Forelimb muscle (tissue), 1 donor: ENCODE data around the gene ARID5A. TPM values are rescaled to one million over a fixed set of nuclear protein-coding genes. Genes with fewer than 3 reads are reported as not detected.
"Not testable (repeated sequence)": the region's sequence is repeated elsewhere in the genome, so short reads cannot be mapped to it uniquely, and the experiment has no call there.

Experiments used
- DNase-seq: peaks from one replicate; pipeline ENCODE4 v3.0.0-alpha.2; 2013; ENCODE audit warnings: low read depth
- polyA plus RNA-seq: library from polyadenylated mRNA; unstranded; fragments of 120-200 nt; gene quantifications from one replicate; pipeline ENCODE4 v1.2.1, GENCODE V29; 2013; ENCODE audit not compliant: insufficient read length

Gene ARID5A
- polyA plus RNA-seq, 1 donor, result 45.3 TPM

GRCh38 chr2:96539215-96539920 is 2.8 kb downstream of the ARID5A start:
- DNase-seq, result no peak

GRCh38 chr2:96540136-96540535 is 3.6 kb downstream of the ARID5A start:
- no peak for DNase-seq

DNA sequence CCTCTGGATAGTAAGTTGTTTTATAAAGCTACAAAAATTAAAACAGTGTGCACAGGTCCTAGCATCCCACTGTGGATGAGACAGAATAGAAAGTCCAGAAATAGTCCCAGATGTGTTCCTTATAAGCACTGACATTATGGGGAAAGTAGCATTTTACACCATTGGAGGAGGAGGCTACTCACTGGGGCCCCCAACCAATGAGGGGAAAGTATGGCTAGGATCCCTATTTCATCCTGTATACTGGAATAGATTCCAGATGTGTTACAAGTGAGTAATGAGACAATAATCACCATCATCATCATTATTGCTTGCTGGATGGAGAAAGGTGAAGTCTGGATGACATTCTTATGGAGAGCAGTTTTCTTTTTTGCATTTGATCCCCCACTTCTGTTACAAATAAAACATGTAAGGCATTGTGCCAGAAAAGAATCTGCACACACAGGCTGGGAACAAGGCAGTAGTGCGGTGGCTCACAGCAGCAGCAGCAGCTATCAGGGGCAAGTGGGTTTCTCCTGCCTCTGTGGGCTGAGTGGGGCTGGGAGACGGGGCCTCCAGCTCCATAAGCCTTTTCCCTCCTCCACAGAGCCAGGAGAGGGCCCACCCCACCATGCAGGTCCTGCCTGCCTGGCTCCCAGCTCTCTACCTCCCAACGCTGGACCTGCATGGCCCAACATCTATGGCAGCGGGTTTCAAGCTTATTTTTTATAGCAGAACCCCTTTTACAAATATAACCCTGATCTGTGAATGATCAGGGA is 5.0 kb downstream of the ARID5A start:
- DNase-seq, result no peak

DNA sequence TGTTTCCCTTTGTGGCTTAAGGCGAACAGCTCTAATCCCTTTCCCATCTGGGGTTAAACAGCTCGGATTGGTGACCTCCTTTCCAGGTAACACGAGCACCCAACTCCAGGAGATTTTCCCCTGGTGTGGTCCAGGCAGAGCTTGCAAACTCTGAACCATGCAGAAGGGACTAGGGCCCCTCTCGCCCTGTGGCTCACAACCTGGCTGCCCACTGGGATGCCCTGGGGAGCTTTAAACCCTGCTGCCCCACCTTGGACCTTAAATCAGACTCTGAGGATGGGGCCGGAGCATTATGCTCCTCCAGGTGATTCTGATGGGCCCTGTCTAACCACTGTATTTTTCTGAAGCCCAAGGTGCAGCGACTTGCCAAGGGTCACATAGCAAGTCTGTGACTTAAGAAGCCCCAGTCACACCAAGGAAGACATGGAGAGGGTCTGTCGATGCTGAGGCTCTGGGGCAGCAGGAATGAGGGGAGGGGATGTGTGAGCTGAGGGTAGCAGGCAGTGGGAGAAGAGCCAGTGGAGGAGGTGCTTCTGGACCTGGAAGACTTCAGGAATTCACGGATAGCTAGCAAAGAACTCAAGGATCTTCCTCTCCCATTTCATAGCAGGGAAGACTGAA is 5.9 kb downstream of the ARID5A start:
- no peak for DNase-seq

DNA sequence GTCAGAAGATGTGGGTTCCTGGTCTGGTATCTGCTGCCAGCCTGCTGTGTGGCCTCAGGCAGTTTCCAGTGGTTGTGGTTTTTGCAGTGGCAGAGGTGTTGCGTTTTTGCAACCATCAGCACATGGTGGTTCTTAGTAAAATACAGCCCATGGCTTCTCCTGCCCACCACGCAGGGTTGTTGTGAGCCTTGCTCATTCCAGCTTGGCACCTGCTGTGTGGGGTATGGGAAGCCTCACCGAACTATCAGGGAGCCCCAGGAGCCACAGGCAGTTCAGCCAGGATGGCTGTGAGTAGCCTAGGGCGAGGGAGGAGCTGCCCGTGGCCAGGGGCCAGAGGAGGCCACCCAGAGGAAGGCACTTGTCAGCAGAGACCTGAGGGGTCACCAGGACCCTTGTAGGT is 9.8 kb downstream of the ARID5A start:
- DNase-seq, result no peak

GRCh38 chr2:96546797-96547196 is 10.2 kb downstream of the ARID5A start:
- no peak for DNase-seq

GRCh38 chr2:96547203-96547641 is 10.7 kb downstream of the ARID5A start:
- DNase-seq, result no peak

- no peak for DNase-seq
Observed at GRCh38 chr2:96547731-96548171, 11.2 kb downstream of the ARID5A start.

- no peak for DNase-seq
Observed at GRCh38 chr2:96548558-96549465, 12.3 kb downstream of the ARID5A start.

DNA sequence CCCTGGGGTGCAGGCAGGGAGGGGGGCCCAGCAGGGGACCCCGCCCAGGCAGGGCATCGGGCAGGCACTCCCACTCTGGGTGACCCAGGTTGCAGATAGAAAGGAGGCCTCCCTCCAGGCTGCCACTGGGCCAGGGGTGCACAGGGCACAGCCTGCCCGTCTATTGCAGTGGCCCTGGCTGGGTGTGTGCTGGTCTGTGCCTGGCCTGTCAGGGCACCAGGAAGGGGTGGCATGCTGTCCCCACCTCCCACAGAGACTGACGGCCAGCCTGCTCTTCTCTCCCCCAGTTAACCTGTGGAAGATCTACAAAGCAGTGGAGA is 12.9 kb downstream of the ARID5A start:
- DNase-seq, result no peak

DNA sequence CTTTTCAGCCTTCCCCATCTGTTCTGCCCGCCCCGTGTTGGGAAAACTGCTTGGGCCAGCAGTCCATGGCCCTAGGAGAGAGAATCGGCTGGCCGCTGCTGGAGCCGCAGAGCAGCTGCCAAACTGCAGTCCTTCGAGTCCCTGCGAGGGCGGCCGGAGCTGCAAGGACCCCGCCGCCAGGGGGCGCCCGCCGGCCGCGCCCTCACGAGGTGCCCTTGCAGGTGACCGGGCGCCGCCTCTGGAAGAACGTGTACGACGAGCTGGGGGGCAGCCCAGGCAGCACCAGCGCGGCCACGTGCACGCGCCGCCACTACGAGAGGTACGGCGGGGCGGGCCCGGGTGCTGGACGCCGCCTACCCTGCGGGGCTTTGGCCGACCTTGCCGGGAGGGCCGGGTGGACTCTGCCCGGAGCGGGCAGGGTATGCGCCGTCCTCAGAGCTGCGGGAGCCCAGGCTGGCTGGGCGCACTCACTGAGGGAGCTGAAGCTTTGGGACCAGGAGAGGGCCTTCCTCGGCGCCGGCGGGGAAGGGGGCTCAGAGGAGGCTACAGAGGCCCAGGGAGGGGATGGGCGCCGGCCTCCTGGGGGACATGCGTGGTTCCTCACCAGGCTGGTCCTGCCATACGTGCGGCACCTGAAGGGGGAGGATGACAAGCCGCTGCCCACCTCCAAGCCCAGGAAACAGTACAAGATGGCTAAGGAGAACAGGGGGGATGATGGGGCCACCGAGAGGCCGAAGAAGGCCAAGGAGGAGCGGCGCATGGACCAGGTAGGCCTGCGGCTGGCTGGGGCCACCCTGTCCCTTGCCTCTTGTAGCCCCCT is 13.6 kb downstream of the ARID5A start:
- no peak for DNase-seq

GRCh38 chr2:96550787-96551604 is 14.4 kb downstream of the ARID5A start:
- no peak for DNase-seq

DNA sequence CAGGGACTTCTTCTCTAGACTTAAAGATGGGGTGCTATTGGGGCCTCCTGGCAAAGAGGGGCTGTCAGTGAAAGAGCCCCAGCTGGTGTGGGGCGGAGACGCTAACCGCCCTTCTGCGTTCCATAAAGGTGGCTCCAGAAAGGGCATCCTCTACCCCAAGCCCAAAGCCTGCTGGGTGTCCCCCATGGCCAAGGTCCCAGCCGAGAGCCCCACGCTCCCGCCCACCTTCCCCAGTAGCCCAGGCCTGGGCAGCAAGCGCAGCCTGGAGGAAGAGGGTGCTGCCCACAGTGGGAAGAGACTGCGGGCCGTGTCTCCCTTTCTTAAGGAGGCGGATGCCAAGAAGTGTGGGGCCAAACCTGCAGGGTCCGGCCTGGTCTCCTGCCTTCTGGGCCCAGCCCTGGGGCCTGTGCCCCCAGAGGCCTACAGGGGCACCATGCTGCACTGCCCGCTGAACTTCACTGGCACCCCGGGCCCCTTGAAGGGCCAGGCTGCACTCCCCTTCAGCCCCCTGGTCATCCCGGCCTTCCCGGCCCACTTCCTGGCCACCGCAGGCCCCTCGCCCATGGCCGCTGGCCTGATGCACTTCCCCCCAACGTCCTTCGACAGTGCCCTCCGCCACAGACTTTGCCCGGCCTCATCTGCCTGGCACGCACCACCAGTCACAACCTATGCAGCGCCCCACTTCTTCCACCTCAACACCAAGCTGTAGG is 15.2 kb downstream of the ARID5A start:
- no peak for DNase-seq

GRCh38 chr2:96552315-96553175 is 16.0 kb downstream of the ARID5A start:
- DNase-seq, result no peak

DNA sequence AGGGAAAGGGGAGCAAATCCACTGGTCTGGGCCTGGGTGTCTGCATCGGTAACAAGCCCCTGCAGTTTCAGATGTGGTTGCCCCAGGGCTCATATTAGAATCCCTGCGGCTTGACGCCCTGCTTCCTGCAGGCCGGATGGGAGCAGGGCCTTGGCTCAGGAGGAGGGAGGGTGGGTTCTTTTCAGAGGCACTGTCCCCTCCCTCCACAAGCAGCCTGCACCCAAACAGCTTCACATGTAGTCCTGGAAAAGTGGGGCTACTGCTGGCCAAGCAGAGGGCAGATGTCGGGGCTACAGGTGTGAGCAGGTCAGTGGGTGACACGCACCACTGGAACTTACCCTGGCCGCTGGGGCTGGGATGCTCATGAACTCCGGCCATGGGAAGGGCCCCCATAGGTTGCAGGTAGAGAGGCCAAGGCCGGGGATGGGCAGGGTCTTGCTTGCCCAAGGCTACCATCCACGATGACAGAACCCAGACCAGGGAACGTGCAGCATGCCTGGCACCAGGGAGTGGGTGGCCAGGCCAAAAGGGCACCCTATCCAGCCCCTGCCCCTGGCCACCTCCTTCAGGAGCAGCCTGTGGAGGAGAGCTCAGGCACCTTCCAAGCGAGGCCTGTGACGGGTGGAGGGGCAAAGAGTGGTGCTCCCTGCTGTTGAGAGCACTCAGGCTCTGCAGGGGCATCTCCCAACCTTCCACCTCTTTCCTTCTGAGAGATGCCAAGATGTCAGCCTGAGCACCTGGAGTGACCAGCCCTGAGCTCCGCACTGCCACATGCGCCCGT is 16.8 kb downstream of the ARID5A start:
- no peak for DNase-seq

DNA sequence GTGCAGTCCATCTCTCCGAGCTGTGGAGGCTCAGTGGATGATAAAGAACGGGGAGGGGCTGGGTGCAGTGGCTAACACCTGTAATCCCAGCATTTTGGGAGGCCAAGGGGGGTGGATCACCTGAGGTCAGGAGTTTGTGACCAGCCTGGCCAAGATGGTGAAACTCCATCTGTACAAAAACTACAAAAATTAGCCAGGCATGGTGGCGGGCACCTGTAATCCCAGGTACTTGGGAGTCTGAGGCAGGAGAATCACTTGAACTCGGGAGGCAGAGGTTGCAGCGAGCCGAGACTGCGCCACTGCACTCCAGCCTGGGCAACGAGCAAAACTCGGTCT is 17.4 kb downstream of the ARID5A start:
- DNase-seq, result not testable (repeated sequence)

DNA sequence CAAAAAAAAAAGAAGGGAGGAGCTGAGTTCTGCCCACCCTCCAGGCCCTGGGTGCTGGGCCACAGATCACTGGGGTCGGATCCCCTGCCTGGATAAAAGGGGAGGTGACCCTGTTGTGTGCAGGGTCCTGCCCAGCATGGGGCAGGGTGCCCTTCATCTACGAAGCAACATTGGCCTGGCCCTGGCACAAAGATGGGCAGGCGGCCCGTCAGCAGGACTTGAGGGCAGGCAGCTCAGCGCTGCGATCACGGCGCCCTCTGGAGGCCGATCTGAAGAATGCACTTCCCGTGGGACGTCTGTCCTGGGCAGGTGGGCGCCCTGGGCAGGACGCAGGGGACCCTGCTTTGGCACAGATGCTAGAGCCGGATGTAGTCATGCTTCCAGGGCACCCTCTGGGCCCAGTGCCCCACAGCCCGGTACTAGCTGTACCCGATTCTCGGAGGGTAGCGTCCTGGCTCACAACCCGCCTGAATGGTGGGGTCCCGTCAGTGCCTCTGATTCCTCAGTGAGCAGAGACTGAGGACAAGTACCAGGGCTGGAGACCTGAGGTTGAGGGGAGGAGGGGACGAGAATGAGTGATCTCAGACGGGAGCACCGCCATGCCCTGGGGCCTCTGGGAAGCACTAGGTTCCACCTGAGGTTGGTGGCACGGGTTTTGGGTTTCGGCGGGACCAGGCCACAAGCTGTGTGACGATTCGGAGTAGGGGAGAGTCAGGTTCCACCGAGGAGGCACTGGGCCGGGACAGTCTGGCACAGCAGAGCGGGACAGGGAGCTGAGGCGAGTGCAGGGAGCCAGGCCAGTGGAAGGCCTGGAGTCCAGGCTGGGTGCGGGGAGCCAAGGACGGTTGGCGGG is 18.0 kb downstream of the ARID5A start:
- no peak for DNase-seq
